GM19455 (cell line): ENCODE data around the gene NPHP1.
"Not testable (repeated sequence)": the region's sequence is repeated elsewhere in the genome, so short reads cannot be mapped to it uniquely, and the experiment has no call there.

Source experiments
- ATAC-seq: cut with Tn5 transposase; IDR thresholded peaks from one replicate; pipeline ENCODE4 v1.9.1; 2021; ENCODE audit not compliant: unreplicated experiment

Gene NPHP1

DNA sequence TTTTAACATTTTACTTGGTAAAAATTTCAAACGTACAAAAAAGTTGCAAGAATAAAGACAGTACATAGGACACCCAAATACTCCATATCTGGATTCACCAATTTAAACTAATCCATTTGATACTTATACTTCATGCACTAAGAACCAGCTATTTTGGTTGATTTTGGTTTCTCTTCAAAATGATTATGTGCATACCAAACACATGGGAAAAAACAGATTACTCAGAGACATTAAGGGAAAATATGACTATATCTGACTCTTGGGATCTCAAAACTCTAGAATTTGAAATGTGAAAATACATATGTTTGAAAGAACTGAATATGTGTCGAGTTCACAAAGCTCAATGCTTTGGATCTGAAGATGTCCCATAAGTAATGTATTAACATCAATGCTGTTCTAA lies 73.6 kb downstream of the NPHP1 start:
- ATAC-seq: no peak

DNA sequence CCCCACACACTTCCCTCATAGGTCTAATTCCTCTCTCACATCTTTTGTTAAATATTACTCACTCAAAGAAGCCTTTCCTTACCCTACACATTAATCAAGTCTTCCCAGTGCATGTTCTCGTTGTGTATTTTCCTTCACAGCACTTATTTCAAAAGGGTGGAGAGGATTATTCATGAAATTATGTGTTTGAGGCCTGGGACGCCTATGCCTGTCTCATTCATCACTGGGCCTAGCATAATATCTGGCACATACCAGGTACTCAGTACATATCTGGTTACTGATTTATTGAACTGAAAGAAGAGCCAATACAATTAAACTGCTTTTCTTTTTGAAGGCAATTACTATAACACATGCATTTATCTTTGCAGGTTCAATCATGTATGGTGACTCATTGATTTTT lies 74.1 kb downstream of the NPHP1 start:
- no peak for ATAC-seq

DNA sequence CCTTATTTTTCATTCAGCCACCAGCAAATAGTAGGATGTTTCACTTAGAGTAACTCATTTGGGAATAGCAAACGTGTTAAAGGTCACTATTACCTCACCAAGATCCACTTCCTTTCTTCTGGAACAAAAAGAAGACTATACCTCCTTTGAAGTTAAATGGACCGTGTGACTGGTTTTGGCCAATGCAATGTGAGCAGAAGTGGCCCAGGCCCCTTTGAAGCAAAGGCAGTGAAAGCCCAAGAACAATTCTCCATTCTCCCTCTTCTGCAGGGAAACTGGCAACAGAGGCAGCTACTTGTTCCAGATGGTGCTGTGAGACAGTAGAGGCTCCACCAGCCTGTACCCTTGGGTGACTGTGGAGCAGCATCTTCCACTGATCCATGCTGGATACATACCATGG lies 77.9 kb downstream of the NPHP1 start:
- no peak for ATAC-seq

DNA sequence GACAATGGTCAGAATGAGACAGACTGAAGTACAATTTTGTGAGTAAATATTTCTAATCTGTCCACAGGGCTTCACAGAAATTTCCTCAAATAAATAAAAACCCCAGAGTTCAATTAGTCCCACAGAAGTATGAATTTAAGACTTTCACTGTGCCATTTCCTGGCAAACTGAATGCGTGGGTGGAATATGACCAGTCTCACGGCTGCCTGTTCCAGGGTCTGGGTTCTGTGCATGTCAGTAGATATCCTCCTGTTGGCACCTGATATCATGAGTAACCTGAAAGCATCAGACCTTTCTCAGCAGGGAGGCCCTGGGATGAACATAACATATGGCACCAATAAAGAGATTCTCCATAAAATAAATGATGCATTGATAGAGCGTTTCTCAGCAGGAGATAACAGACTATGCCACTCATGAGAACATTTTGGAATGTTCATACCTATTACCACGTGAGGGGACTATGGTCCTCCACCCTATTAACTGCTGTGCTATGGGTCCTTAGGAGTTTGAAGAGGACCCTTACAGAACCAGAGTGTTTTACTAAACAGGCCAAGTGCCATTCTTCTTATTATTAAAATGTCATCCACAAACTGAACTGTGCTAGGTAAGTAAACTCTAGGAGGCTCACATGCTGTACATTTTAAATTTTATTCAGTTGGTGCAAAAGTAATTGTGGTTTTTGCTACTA lies 78.6 kb downstream of the NPHP1 start:
- ATAC-seq: no peak

DNA sequence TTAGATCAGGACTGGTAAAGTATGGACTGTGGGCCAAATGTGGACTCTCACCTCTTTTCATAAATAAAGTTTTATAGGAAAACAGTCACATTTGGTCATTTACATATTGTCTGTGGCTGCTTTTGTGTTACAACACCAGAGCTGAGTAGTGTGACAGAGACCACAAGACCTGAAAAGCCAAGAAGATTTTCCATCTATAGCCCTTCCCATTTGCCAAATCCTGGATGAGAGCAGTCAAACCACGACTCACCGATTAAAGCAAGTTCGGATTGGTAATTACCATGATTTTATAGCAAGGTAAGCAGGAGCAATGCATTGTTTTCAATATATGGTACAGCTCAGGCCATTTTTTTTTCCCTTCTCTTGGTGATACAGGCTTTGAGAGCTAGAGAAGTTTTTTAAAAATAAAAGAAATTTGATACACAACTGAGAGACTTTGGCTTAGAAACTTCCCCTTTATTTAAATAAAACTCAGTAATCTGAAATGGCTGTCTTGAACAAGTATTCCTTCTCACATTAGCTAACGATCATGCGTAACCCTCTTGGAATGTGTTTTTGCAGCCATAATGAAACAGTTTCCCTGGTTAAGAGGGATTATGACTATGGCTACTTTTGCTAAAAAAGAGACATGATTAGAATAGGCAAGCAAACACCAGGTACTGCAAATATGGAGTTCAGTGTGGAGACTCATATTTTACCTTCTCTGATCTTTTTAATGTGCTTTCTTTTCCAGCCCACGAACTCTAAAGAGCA lies 79.7 kb downstream of the NPHP1 start:
- no peak for ATAC-seq

DNA sequence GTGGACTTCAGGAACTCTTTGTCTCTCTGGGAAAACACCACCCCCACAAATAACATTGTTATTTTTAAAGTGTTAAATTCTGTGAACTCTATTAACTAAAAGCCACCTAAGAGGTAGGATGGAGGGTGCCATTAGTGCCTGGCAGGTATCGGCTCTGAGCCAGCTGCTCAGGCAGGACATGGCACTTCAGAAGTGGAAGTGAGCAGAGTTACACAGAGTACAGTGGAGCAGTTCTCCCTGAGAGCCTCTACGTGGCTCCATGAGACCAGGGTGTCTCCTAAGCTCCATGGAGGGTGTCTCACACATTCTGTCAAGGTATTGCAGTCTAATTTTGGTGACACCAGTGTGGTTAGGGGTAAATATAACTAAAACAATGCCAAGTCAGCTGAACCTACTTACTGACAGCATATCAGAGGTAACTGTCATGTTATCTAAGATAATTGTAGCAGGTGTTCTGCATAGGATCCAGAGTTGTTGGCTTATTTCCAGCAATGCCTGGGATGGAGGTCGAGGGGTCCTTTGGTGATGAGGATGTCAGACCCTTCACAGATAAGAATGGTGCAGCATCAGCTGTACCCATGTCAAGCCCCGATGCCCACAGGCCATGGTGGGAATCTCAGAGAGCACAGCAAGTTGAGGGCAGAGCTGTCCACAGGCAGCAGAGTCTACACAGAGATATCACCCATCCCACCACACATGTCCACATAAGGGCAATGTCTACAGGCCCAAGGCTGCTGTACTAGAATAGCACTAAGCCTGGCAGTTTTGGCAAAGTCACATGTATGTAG lies 80.6 kb downstream of the NPHP1 start:
- ATAC-seq: no peak

DNA sequence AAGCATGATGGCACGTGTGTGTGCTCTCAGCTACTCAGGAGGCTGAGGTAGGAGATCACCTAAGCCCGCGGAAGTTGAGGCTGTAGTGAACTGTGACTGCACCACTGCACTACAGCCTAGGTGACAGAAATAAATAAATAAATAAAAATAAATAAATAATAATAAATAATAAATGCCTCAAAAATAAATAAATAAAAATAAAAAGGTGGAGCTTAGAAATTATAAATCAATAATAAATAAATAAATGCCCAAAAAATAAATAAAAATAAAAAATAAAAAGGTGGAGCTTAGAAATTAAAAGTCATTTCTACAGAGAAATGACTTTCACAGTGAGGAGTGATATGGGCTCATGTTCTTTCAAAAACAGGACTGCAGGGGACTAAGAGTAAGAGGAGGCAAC lies 83.2 kb downstream of the NPHP1 start:
- no peak for ATAC-seq

DNA sequence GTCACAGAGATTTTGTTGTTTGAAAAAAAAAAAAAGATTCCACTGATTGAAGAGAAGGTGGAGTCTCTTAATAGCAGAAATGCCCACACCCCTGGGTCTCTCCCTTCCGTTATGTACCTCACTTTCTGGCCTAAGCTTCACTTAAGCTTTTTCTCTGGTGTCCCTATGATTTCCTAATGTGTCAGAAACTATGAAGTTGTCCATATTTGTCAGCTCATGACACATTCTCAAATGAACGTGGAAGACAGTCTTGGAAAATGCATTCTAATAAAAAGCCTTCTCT lies 83.8 kb downstream of the NPHP1 start:
- no peak for ATAC-seq

DNA sequence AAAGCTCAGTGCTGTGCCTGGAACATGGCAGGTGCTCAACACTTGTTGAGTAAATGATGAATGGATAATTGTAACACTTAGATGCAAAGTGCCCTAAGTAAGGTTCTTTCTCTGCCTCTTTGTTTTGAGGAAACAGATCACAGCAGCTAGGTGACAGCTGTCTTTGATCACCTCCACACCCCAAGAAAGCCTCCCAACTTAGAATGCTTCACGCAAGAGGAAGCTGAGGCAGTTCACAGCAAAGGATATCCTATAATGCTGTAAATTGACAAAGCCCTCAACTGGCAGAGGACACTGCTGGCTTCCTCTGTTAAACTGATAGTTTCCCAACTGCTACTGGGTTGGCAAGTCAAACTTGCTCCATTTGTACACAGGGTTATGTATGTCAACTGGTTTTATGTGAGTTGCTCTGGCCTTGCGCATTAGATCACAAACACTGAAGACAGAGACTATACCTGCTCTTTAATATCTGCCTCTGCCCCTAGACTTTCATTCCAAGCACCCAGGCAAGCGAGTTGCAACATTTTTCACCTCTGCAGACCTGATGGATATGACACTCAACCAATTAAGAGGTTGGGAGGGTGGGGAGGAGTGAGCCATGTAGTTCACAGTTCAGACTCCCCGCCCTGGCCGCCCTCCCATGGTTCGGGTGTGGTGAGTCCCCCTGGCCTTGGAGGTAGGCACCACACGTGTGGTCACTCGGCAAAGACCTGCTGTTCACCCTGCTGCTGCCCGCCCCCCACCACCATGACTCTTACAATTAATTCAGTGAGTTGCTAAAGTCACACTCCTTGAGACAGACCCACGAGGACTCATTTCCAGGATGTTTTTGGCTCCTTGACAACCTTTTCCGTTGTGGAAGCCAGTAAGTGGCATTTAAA lies 84.4 kb downstream of the NPHP1 start:
- ATAC-seq: no peak

DNA sequence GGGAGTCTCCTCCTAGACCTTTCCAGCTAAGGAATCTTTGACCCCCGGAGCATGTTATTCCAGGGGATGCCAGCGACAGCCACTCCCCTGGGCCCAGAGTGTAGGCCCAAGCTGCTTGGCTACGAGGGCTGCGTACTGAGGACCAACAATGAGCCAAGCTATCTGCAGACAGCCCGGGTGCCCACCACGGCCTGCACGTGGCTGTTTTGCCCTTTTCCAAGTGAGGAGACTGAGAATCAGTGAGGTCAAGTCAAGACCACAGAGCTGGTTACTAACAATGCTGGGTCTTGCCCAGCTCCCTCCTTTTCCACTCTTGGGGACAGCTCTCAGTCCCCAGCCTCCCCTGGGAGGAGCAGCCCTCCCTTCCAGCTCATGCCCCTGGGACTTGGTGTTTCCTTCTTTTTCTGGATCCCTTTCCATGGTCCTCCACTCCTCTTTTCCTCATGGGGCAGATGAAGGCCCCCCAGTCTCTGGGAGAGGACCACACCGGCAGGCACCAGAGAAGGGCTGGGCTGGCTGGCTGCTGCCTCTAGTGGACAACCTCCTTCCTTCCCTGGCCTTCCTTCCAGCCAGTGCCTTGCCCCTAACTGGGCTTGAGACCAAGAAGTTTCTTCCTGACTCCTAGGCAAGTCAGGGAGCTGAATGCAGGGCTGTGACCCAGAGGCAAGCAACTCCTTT lies 88.6 kb downstream of the NPHP1 start:
- no peak for ATAC-seq

DNA sequence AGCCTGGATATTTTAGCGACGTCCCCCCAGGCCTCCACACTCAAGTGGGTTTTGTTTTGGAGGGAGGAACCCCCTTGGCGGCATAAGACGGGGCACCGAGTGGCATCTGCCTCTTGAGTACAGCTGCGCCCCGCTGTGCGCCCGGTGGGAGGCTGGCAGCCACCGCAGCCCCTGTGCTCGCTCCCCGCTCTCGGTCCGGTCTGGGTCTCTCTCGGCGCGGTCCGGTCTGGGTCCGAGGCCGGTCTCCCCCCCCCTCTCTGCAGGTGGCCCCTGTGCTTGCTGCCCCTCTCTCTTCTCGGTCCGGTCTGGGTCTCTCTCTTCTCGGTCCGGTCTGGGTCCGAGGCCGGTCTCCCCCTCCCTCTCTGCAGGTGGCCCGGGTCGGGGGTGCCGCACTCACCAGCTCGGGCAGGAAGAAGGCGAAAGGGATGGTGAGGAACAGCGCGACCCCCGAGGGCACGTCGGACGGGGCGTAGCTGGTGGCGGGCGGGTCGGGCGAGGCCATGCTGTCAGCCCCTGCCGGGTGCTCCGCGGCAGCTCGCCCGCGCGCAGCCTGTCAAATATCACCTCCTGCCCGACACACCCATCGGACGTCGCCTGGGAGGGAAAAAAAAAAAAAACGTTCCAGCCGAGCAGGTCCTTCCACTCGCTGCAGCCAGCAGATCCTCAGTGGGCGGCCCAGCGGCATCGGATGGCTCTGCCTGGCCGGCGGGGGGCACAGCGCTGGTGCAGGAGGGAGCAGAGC lies 89.4 kb downstream of the NPHP1 start, which contains the start of gene MALL:
TSS of gene MALL (minus strand) at position 532 of the 742 bp plus-strand sequence. CDS start at position 502, 30 bp downstream.
- ATAC-seq: no peak

DNA sequence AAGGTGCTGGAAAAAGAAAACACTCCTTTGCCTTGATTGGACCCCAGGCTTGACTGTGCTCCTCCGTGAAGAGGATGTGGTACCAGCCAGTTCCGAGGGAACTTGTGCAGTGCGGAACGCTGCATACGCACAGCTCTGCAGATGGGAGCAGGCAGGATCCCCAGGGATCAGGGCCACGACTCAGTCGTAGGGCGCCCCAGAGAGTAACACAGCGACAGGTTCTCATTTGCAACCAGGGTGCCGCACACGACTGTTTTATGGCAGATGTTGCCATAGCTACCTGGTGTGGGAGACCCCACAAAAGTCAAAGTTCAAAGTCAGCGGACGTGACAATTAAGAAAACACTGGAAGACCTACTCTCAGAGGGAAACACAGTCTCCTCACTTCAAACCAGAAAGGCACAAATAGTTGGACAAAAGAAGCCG lies 90.0 kb downstream of the NPHP1 start:
- no peak for ATAC-seq

DNA sequence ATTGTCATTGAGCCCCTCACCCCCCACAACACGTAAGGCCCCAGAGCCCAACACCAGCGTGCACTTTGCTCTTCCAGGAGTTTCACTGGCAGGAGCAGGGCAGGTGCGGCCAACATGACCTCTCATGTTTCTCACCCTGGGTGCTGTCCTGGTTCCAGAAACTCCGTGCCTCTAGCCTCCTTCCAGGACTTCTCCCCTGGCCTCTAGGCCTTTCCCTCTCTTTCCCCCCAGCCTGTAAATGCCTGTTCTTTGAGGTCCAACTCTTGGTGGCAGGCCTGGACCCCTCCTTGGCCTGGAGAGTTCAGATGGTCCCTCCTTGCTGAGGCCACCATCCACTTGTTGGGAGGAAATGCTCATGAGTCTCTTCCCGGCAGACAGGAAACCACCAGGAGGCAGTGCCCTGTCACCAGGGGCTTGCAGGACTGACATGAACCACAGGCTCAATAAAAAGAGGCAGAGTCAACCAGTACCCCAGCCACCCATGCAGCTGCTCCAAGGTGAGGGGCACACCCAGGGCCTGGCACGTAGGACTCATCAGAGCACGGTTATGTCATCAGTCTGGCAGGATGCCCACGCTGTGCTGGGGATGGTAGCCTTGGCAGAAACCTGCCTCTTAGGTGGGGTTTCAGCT lies 90.7 kb downstream of the NPHP1 start:
- ATAC-seq: no peak

DNA sequence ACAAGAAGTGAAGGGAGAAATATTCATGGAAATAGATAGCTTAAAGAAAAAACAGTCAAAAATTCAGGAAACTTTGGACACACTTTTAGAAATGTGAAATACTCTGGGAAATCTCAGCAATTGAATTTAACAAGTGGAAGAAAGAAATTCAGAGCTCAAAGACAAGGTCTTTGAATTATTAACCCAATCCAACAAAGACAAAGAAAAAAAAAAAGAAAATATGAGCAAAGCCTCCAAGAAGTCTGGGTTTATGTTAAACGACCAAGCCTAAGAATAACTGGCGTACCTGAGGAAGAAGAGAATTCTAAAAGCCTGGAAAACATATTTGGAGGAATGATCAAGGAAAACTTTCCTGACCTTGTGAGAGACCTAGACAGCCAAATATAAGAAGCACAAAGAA lies 96.5 kb downstream of the NPHP1 start:
- not testable (repeated sequence) for ATAC-seq

DNA sequence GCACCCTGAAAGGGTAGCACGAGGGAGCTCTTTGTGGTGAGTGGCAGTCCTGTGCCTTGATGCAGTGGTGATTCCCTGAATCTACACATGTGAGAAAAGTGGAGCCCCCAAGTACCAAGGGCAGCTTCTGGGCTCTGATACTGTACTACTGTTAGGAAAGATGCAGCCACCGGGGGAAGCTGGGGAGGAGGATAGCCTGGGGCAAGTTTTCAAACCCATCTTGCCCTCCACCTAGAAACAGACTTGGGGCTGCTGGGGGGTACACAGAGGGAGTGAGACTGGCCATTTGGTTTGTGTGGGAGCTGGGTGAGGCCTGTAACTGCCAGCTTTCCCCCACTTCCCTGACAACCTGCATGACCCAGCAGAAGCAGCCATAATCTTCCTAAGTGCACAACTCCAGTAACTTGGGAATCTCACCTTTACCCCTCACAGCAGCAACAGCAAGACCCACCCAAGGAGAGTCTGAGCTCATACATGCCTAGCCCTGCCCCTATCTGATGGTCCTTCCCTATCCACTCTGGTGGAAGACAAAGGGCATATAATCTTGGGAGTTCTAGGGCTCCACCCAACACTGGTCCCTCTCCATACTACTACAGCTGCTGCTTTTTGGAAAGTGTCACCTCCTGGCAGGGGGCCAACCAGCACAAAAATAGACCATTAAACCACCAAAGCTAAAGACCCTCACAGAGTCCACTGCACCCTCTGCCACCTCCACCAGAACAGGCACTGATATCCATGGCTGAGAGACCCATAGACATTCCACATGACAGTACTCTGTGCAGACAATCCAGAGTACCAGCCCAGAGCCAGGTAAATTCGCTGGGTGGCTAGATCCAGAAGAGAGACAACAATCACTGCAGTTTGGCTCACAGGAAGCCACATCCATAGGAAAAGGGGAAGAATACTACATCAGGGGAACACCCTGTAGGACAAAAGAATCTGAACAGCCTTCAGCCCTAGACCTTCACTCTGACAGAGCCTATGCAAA lies 97.4 kb downstream of the NPHP1 start:
- no peak for ATAC-seq

DNA sequence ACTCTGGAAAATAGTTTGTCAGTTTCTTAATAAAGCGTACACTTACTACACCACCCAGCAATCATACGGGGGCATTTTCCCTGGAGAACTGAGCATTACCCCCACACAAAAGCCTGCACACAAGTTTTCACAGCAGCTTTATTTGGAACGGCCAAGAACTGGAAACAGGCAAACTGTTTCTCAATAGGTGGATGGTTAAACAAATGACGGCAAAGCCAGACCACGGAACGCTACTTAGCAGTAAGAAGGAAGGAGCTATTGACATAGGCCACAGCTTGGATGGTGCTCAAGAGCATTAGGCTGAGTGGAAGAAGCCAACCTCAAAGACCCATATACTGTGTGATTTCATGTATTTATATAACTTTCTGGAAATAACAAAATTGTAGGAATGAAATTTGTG lies 98.2 kb downstream of the NPHP1 start:
- no peak for ATAC-seq

DNA sequence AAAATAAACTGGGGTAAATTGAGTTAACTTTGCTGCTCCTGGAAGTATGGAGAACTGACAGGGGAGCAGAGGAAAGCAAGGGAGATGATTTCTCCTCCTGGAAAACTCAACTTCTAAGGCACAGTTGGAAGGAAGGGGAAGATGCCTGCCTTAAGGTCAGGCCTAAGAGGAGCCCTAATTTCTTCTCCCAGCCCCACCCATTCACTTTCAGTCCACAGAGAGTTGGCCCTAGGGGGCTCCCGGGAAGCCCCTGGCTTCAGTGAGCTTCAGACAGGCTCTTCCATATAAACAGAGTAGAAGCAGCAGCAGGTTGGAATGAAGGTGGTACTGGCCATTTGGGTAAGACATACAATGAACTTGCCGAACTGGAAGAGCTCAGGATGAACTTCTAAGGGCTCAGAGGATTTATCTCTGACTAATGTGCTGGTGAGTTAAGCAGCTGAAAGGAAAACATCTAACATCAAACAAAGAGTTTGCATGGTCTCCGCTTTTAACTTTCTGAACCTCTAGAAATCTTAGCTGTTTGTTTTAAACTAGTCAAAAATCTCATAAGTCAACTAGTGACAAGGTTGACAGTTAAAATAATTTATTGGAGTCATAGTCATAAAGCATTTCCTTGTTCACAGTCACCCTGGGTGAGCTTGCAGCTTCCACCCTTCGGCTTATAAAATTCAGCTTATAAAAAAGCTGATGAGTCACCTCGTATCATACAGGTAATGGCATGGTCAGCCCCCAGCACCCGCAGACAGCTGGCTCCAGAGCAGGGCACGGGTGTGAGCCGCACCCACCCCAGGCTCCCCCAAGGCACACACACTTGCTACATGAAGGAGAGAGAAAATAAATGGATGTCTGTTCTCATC lies 99.0 kb downstream of the NPHP1 start:
- ATAC-seq: no peak
